ENCODE measurements around the gene PIGB. TPM values are rescaled to one million over a fixed set of nuclear protein-coding genes. Genes with fewer than 3 reads are reported as not detected.

PIGB gene
- polyA plus RNA-seq (2012; ENCODE audit: insufficient read depth, insufficient read length, low read depth) = 3.6 TPM

DNA sequence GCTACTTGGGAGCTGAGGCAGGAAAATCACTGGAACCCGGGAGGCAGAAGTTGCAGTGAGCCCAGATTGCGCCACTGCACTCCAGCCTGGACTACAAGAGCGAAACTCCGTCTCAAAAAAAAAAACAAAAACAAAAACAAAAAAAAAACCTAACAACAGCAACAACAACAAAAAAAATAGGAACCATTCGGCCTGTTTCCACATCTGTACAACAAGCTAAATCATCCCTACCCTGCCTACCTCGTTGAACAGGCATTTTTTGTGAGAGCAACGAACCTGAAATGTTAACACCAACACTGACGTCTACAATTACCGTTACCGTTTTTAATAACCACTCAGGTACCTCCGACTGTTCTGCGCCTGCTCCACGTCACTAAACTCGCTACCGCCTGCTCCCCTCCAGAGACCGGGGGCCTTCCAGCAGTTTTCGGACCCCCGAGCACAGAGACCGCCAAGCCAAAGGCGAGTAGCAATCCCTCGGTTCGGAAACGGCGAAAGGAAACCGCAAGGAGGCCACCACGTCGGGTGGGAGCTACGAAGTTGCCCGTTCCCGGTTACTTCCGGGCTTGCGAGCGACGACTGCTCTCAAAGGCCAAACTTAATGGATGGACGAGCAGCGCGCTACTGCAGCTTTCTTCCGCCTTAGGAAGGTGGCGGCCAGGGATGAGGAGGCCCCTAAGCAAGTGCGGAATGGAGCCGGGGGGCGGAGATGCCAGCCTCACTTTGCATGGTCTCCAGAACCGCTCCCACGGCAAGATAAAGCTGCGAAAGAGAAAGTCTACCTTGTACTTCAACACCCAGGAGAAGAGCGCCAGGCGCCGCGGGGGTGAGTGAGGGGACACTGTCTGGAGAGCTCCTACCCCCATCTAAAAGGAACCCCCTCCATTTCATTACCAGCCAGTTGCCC lies at the start of gene PIGB, which contains the start of gene PIGBOS1:
Gene PIGB (plus strand): TSS at position 635 of the 907 bp plus-strand sequence. CDS start 29 bp downstream, at position 664.
Gene PIGBOS1 (minus strand): TSS at position 536 of the 907 bp plus-strand sequence. CDS start 1,331 bp downstream, outside the sequence.
- Histone ChIP-seq H3K9me3 (no peaks in the 10 kb centered on the region), H3K4me3 (ENCODE audit: low read depth, low read length) (peak within 1 kb of the TSS; percentile 78), H3K4me1 (0 out of 2 replicates have a peak, but pooled peaks cover 2% of the 10 kb centered on the region), H3K36me3 (no peaks in the 10 kb centered on the region), H3K27me3 (no peaks in the 10 kb centered on the region)
- peak; percentile 84 for DNase-seq
- TF ChIP-seq, protein P1, sequence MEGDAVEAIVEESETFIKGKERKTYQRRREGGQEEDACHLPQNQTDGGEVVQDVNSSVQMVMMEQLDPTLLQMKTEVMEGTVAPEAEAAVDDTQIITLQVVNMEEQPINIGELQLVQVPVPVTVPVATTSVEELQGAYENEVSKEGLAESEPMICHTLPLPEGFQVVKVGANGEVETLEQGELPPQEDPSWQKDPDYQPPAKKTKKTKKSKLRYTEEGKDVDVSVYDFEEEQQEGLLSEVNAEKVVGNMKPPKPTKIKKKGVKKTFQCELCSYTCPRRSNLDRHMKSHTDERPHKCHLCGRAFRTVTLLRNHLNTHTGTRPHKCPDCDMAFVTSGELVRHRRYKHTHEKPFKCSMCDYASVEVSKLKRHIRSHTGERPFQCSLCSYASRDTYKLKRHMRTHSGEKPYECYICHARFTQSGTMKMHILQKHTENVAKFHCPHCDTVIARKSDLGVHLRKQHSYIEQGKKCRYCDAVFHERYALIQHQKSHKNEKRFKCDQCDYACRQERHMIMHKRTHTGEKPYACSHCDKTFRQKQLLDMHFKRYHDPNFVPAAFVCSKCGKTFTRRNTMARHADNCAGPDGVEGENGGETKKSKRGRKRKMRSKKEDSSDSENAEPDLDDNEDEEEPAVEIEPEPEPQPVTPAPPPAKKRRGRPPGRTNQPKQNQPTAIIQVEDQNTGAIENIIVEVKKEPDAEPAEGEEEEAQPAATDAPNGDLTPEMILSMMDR (IDR thresholded peaks at IDR 0.05; ENCODE audit: low read depth, low read length) = peak; percentile 25

GRCh38 chr15:55270291-55270690 lies 48.7 kb upstream of the PIGB start:
- no peaks in the 10 kb centered on the region for H3K36me3 ChIP-seq
- H3K4me1 ChIP-seq = peaks cover 17% of the 10 kb centered on the region
- no peak overlapping the region for H3K4me3 ChIP-seq (ENCODE audit: low read depth, low read length)
- TF ChIP-seq, protein P1 (IDR thresholded peaks at IDR 0.05; ENCODE audit: low read depth, low read length) = no peak
- H3K27me3 ChIP-seq = no peaks in the 10 kb centered on the region
- DNase-seq = no peak
- H3K9me3 ChIP-seq = no peaks in the 10 kb centered on the region

- H3K36me3 ChIP-seq = no peaks in the 10 kb centered on the region
Measured at GRCh38 chr15:55276324-55276723, 42.7 kb upstream of the PIGB start.

DNA sequence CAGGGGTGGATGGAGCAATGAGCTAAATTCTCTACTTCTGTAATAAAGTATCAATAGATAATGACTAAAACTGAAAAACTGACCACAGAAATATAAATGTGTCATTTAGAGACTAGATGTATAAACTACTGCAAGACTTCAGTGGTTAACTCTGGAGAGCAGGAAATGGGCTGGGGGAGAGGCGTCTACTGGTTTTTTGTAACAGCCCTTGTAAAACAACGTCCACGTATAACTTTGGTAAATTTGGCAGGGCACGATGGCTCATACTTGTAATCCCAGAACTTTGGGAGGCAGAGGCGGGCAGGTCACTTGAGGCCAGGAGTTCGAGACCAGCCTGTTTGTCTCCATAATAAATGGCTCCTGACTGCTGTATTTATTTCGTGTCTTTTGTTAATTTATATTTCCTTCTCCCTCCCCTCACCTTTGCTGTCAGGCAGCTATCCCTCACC lies 41.9 kb upstream of the PIGB start:
- no peaks in the 10 kb centered on the region for H3K36me3 ChIP-seq
- H3K4me3 ChIP-seq (ENCODE audit: low read depth, low read length) = no peak overlapping the region
- TF ChIP-seq, protein P1 (IDR thresholded peaks at IDR 0.05; ENCODE audit: low read depth, low read length) = no peak
- H3K27me3 ChIP-seq = no peaks in the 10 kb centered on the region
- DNase-seq = no peak
- H3K9me3 ChIP-seq = no peaks in the 10 kb centered on the region
- peaks cover 1% of the 10 kb centered on the region; the same call in 1 of the 2 replicates for H3K4me1 ChIP-seq

More at GRCh38 chr15:55276324-55276723, 42.7 kb upstream of the PIGB start:
- no peaks in the 10 kb centered on the region for H3K27me3 ChIP-seq
- no peaks in the 10 kb centered on the region for H3K9me3 ChIP-seq
- TF ChIP-seq, protein P1 (IDR thresholded peaks at IDR 0.05; ENCODE audit: low read depth, low read length) = no peak
- no peak overlapping the region for H3K4me3 ChIP-seq (ENCODE audit: low read depth, low read length)
- DNase-seq = no peak
- H3K4me1 ChIP-seq = no peaks in the 10 kb centered on the region

DNA sequence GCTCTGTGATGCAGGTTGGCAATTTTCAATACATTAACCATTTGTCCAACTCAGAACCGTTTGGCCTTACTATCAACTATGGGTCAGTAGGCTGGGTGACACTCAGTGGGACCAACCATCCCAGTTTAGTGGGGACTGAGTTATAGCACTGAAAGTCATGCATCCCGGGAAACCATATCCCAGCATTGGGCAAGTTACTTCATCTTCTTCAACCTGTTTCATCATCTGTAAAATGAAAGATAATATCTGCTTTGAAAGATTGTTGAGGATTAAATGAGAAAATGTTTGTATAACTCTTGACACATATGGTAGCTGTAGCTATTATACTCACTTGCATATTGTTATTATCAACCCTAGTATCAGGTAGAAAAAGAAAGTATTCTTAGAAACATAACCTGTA lies 41.3 kb upstream of the PIGB start:
- H3K4me3 ChIP-seq (ENCODE audit: low read depth, low read length) = no peak overlapping the region
- no peak for DNase-seq
- TF ChIP-seq, protein P1 (IDR thresholded peaks at IDR 0.05; ENCODE audit: low read depth, low read length) = no peak
- H3K27me3 ChIP-seq = no peaks in the 10 kb centered on the region
- H3K9me3 ChIP-seq = no peaks in the 10 kb centered on the region
- H3K36me3 ChIP-seq = no peaks in the 10 kb centered on the region
- H3K4me1 ChIP-seq = peaks cover 4% of the 10 kb centered on the region; the same call in 1 of the 2 replicates

Data from BE2C (cell line).